HL-60 (cell line): Measurements from ENCODE around the gene THEM5.

Experiments
- POLR2AphosphoS5 ChIP-seq: IDR thresholded peaks from 2 replicates; pipeline ENCODE4 v1.6.1; 2012; ENCODE audit warnings: low read depth
- TF ChIP-seq, protein P1 (sequence below): IDR thresholded peaks from one replicate; pipeline ENCODE4 v1.5.1; 2011; ENCODE audit warnings: low read length, control low read depth, inconsistent platforms; ENCODE audit not compliant: insufficient read depth
- TF ChIP-seq, protein P2 (sequence below): IDR thresholded peaks from 2 replicates; pipeline ENCODE4 v1.6.1; 2012; ENCODE audit warnings: low read depth; ENCODE audit not compliant: insufficient replicate concordance

DNA sequence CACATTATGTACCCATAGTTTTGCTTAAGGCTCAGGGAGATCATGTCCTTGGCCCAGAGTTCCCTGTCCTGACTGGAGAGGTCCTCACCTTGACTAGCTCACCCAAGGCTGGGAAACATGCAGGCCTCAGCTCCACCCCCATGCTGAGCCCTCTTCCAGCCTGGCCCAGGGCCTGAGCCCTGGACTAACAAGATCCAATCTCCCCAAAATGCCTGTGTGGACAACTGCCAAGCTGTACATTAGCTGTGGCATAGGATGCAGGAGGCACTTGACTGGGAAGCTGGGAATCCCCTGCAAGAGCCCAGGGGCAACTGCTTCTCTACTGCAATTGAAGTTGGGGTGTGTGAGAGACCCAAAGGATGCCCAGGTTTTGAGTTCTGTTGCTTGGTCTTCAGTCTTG, 50.3 kb downstream of the THEM5 start:
- TF ChIP-seq, protein P1, sequence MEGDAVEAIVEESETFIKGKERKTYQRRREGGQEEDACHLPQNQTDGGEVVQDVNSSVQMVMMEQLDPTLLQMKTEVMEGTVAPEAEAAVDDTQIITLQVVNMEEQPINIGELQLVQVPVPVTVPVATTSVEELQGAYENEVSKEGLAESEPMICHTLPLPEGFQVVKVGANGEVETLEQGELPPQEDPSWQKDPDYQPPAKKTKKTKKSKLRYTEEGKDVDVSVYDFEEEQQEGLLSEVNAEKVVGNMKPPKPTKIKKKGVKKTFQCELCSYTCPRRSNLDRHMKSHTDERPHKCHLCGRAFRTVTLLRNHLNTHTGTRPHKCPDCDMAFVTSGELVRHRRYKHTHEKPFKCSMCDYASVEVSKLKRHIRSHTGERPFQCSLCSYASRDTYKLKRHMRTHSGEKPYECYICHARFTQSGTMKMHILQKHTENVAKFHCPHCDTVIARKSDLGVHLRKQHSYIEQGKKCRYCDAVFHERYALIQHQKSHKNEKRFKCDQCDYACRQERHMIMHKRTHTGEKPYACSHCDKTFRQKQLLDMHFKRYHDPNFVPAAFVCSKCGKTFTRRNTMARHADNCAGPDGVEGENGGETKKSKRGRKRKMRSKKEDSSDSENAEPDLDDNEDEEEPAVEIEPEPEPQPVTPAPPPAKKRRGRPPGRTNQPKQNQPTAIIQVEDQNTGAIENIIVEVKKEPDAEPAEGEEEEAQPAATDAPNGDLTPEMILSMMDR: no peak
- TF ChIP-seq POLR2AphosphoS5: no peak
- TF ChIP-seq, protein P2, sequence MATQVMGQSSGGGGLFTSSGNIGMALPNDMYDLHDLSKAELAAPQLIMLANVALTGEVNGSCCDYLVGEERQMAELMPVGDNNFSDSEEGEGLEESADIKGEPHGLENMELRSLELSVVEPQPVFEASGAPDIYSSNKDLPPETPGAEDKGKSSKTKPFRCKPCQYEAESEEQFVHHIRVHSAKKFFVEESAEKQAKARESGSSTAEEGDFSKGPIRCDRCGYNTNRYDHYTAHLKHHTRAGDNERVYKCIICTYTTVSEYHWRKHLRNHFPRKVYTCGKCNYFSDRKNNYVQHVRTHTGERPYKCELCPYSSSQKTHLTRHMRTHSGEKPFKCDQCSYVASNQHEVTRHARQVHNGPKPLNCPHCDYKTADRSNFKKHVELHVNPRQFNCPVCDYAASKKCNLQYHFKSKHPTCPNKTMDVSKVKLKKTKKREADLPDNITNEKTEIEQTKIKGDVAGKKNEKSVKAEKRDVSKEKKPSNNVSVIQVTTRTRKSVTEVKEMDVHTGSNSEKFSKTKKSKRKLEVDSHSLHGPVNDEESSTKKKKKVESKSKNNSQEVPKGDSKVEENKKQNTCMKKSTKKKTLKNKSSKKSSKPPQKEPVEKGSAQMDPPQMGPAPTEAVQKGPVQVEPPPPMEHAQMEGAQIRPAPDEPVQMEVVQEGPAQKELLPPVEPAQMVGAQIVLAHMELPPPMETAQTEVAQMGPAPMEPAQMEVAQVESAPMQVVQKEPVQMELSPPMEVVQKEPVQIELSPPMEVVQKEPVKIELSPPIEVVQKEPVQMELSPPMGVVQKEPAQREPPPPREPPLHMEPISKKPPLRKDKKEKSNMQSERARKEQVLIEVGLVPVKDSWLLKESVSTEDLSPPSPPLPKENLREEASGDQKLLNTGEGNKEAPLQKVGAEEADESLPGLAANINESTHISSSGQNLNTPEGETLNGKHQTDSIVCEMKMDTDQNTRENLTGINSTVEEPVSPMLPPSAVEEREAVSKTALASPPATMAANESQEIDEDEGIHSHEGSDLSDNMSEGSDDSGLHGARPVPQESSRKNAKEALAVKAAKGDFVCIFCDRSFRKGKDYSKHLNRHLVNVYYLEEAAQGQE: no peak
